GM19351 (cell line): ENCODE data around the gene C1QTNF7.

Experiments used
- ATAC-seq: cut with Tn5 transposase; IDR thresholded peaks from one replicate; pipeline ENCODE4 v1.9.1; 2021; ENCODE audit warnings: mild to moderate bottlenecking, moderate library complexity; ENCODE audit not compliant: unreplicated experiment

C1QTNF7 gene

DNA sequence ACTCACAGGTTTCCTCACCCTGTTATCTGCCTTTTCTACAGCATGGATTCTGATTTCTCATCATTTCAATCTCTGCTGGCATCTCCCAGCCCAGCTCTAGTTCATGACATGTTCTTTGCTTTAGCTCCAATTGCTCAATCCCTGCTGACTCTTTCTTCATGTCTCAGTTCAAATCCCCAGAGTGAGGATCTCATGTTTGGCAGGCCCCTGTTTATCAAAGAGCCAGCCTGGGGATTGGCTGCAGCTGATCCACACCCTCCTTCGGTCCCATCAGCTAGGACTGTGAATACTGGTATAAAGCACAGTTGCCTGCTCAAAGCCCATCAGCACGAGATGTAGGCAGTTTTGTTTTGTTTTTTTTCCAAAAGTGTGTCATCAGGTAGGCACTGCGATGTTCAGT, 27.5 kb downstream of the C1QTNF7 start:
- no peak for ATAC-seq

DNA sequence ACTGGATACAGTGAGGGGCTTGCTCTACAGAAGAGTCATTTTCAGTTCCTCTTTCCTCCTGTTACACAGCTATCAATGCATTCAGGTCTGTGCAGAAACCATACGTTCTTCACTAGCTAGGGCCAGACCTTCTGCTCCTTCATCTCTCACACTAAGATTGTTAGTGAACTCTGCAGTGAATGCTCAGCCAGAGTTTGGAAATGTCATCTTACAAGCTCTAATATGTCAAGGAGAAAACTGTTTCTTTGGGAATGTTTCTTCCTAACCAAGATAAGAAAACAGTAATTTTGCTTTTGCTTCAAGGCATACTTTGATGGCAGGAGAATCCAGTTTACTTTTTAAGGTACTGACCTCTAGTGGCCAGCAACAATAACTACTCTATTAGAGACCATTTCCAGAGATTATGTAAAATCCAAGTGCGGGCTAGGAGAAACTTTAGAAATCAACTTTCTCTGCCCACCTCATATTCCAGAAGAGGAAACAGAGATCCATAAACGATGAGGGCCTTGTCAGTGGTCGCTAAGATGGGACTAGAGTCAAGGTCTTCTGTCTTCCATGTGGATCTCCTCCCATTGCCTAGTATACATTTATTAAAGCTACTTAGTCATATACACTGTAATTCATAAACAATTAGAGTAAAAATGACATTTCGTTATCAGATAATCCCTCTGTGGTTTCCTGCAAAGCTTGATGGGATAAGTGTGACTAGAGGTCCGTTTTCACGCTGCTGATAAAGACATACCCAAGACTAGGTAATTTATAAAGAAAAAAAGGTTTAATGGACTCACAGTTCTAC, 29.8 kb downstream of the C1QTNF7 start:
- peak; percentile 100 for ATAC-seq

DNA sequence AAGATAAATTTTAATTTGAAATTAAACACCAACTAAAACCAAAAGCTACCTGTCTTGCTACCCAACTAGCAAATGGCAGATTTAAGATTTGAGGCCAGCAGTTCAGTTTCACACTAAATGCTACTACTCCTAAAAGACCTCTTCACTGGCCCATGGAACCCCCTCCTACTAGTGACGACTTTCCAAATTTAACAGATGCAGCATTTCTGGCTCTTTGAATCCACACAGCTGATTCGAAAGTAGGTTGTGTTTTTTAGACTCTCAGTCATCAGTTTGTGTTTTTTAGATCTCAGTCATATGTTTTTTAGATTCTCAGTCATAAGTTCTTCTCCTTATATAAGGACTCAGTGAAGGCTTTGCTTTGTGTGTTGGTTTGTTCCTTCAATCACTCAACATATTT, 30.8 kb downstream of the C1QTNF7 start:
- ATAC-seq: no peak

DNA sequence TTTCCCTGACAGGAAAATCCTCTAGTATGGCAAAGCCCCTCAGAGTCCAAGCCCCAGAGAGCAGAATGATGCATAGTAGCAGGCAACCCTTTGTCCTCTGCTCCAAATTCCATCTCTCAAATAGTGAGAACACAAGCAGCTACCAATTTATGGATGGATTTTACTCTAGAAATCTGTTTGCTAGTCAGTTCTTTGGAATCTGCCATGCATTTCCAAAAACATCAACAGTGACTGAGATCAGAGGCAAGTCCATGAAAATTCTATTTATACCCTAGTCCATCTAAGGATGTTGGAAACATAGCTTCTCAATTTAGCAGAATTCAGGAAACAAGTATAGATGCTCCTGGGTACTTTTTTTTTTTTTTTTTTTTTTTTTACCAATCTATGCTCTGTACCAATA, 31.9 kb downstream of the C1QTNF7 start:
- no peak for ATAC-seq

DNA sequence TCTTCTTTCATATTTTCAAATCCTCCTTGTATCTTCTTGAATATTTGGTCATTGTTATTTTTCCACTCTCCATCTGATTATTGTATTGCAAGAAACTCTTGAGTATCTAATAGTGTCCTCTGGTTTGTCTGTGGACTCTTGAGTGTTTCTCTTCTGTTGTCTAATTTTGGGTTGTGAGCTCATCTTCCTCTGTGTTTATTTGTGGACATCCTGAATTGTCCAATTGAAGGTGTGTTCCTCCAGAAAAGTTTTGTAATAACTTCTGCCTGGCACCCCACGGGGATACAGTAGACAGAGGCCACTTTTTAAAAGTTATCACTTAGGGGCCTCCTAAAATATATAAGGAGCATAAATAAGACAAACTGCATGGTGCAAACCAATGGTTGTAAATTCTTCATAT, 38.8 kb downstream of the C1QTNF7 start:
- ATAC-seq: no peak

DNA sequence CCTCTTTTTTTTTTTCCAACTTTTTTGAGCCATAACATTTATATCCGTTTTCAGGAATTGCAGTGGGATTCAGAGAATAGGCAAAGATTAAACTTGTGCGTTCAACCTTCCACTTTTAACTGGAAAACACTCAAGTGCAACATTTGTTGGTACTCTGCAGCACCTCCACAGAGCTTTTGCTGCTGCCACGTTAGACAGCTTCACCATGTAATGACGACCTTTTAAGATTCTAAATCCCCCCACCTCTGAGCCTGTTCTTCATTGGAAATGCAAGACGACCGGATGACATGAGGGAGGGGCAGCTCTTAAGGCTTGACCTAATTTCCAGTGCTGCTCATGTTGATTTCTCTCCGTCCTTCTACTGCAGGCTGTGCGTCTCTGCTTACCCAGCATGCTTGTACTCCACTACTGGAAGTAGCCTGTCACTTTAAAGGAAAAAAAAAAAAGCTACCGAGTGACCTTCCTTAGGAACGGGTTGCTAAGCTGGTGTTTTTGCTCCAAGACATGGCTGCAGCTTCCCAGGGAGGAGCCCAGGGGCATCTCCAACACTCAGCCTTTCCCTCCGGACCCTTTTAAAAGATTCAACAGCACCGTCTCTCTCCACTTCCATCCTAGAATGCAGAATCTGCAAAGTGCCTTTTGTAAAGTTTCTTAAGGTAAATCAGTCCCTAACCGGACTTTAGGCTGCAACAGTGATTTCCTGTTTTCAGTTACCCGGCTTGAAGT, 41.7 kb downstream of the C1QTNF7 start, which contains the start of gene CC2D2A:
CC2D2A (plus strand) TSS at position 481 of the 726 bp plus-strand sequence. CDS start 6,051 bp downstream, outside the sequence.
- peak; percentile 40 for ATAC-seq

DNA sequence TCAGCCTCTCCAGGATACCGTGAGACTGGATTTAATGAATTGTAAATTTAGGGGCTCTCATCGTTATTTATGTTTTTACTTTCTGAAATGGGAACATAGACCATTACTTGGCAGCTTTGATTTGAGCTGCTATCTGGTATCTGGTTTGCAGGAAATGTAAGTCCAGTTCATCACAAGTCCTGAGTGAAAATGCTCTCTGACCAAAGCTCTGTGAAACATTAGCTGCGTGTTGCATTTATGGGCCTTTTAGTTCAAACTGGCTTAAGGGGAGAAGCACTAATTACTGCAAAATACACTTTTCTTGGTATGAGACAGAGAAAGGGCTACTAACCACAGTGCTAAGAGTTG, 42.3 kb downstream of the C1QTNF7 start:
- peak; percentile 46 for ATAC-seq

DNA sequence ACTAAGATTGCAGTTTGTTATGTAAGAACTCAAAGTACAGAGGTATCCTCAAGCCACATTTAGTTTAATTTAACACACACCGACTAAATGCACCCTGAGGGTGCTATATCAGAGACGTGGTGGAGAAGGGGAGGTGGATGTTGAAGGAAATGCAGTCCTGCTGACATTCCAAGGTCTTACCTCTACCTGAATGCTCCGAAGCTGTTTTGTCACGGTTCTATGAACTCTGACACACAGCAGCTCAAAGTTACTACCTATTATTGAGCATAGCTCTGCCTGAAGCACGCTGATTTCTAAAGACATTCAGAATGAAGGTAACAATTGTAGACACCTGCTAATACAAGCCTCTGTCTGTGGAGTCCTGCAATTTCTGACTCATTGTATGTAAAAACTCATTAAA, 48.6 kb downstream of the C1QTNF7 start:
- no peak for ATAC-seq

DNA sequence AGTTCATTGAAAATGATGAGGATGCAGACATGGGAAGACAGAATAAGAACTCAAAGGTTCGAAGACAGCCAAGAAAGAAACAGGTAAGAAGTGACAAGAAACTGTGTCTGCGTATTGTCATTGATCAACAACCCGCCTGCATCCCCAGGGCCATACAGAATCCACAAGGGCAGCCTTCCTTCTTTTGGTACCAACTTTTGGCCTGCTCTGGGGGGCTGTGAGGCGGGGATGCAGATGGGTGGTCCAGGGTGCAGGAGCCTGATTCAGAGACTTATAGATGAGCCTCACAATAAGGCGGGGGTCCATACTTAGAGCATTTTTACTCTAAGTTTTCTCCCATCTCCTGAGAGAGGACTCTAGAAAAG, 50.9 kb downstream of the C1QTNF7 start:
- no peak for ATAC-seq

DNA sequence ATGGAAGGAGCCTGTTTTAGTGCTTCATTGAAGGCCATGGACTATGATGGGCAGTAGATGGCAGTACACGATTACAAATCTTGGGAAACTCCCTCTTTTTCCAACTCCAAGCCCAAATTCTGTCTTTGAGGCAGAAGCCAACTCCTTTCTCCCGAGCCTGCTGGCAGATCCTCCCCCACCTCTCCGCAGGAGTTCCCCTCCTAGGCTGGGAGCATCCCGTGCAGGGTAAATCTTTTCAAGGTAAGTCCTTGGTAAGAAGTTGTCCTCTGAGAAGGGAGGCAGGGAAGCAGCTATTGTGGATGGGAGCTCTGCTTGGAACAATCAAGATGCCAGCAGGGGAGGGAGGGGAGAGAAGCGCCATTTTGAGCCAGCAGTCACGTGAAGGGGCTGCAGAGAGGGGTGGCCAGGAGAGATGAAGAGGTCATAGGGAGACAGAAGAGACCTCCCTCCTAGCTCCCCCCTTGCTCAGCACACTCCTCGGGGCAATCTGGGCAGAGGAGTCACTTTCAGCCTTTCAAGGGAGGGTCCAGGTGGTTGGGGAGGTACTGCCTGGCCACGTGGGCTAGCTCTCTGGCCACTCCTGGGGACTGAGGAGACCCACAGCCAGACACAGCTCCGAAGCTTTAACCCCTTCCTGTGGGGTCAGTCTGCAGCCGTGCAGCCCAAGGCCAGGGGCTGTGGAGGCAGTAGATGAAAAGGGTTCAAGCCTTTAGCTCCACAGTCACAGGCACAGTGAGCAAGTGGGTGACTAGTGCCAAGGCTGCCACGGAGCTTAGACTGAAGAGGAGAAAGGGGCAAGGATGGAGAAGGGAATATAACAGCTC, 51.5 kb downstream of the C1QTNF7 start:
- ATAC-seq: peak; percentile 79

DNA sequence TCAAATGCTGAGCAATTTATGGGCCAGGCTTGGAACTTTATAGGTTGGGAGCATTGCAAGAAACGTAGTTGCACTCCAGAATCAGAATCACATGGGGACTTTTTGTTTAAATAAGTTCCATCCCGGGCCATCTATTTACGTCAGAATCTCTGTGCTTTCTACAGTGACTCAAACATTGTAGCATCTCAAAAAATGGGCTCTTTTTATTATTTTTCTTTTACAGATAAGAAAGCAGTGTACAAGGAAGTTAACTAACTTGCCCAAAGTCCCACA, 52.0 kb downstream of the C1QTNF7 start:
- no peak for ATAC-seq

DNA sequence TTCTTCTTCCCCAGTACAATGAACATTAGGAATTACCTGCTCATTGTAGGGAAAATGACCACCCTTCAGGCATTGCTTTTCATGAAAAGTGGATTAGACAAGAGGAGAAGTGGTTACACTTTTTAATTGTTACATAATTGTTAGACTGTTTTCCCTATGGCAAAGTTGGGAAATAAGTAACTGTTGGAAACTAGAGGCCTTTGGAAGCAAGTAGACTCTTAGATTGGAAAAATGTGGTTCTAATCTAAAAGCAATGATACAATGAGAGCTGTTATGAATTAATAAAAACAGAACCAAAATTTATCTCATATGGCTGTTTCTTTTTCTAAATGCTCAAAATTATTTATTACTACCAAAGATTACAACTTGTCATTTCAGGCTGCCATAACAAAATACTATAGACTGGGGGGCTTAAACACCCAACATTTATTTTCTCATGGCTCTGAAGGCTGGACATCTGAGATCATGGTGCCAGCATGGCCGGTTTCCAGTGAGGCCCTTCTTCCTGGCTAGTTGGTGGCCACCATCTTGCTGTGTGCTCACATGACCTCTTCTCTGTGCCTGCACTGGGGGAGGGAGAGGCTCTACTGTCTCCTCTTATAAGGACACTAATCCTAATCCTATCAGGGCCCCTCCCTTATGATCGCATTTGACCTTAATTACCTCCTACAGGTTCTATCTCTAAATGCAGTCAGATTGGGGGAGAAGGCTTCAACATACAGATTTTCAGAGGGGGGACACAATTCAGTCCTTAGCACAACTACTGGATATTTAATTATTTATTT, 54.3 kb downstream of the C1QTNF7 start:
- no peak for ATAC-seq

DNA sequence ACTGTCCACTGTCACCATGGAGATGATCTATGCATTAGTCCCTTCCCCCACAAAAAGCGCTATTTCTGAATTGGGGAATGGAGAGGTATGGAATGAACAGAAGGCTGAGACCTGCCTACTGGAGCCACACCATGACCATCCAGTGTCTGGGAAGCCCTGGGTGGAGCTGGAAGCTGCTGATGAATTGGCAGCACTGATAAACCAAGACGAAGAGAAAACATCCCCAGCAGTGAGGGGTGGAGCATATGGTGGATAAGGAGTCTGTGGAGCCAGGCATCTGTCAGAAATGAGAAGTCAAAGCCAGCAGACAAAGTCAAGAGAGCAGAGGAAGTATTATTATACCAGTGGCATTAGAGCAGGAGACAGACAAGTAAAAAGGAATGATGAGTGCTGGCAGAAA, 55.0 kb downstream of the C1QTNF7 start:
- no peak for ATAC-seq

DNA sequence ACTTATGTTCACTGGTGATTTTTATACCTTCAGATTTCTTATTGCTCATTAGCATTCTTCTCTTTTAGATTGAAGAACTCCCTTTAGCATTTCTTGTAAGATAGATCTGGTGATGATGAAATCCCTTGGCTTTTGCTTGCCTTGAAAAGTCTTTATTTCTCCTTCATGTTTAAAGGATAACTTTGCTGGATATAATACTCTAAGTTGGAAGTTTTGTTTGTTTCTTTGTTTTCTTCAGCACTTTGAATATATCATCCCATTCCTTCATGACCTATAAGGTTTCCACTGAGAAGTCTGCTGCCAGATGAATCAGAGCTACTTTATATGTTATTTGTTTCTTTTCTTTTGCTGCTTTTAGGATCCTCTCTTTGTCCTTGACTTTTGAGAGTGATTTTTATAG, 60.3 kb downstream of the C1QTNF7 start:
- ATAC-seq: no peak

DNA sequence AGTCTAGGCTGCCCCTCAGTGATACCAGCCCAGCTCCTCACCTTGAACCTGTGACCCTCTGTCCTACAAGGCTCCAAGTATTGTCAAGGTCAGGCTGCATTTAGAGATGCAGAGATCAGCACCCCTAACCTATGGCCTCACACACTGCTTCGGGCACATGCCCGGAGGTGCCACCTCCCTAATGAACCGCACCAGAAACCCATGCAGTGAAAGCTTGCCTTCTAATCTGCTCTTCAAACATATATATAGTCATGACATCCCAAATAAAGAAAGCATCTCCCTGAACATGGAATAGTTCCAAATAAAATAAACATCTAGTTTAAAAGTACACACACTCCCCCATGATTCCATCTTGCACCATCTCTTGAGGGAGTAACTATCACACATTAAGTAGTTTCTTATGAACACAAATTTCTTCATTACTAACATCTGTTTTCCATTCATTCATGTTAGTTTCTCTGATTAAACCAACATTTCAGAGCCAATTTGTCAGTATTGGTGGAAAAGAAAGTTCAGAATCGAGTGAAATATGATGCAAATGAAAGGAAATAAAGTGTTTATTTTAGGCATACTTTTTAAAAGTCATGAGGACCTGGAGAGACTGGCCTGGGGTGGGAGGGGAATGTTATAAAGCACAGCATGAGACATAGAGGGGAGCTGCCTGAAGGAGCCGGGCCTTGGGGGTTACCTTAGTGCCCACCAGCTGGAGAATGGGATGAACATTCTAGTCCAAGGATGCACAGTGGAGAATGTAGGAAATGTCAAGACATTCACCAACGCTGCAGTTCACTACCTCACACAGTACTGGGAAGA, 61.0 kb downstream of the C1QTNF7 start:
- ATAC-seq: no peak

DNA sequence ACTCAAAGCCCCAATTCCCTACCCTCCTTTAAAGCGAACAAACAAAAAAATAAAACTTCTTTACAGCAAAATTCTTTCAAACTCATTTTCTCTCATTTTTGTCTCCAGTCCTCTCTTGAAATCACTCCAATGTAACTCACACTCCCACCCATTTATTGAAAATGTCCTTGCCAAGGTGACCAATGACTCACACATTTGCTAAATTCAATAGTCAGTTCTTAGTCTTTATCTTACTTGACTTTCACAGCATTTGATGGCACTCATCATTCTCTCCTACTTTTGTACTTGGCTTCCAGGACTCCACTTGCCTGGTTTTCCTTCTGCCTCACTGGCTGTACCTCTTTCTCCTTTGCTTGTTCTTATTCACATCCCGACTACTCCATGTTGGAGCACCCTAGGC, 61.7 kb downstream of the C1QTNF7 start:
- ATAC-seq: no peak

DNA sequence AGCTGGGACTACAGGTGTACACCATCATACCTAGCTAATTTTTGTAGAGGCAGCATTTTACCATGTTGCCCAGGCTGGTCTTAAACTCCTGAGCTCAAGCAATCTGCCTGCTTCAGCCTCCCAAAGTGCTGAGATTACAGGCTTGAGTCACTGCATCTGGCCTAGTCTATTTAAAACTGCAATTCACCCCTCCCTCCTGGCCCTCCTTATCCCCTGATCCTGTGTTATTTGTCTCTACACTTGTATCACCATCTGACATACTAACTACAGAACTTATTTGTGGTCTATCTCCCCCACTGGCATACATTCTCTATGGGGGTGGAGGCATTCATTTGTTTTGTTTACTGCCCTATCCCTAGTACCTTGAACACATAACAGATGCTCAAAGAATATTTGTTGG, 65.6 kb downstream of the C1QTNF7 start:
- ATAC-seq: no peak

DNA sequence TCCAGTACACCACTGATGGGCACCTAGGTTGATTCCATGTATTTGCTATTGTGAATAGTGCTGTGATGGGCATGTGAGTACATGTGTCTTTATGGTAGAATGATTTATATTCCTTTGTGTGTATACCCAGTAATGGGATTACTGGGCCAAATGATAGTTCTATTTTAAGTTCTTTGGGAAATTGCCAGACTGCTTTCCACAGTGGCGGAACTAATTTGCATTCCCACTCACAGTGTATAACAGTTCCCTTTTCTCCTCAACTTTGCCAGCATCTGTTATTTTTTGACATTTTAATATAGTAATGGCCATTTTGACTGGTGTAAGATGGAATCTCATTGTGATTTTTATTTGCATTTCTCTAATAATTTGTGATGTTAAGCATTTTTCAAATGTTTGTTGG, 67.8 kb downstream of the C1QTNF7 start:
- no peak for ATAC-seq
